ENCODE data around the gene PDE4D. TPM values are rescaled to one million over a fixed set of nuclear protein-coding genes. Genes with fewer than 3 reads are reported as not detected.
"Not testable (repeated sequence)": the region's sequence is repeated elsewhere in the genome, so short reads cannot be mapped to it uniquely, and the experiment has no call there.

The PDE4D gene
- total RNA-seq, 4 donors from 2014 or later, result 6.7 to 21.0 (median 15.0) TPM

- H3K4me3 ChIP-seq (ENCODE audit: low read depth, poor library complexity, severe bottlenecking), result no peak overlapping the region
- no peak for DNase-seq (ENCODE audit: low spot score in 2 of 2)
- WGBS, 2 donors, result 19 to 24% methylated on average over 6 of the region's 6 CpGs
Observed at GRCh38 chr5:59317023-59317773, 576.3 kb downstream of the PDE4D start.

GRCh38 chr5:59312223-59312622, 581.3 kb downstream of the PDE4D start:
- no peak overlapping the region for H3K4me3 ChIP-seq (ENCODE audit: low read depth, poor library complexity, severe bottlenecking)
- no peak for TF ChIP-seq CTCF (IDR thresholded peaks at IDR 0.05)
- no peak for TF ChIP-seq POLR2A (IDR thresholded peaks at IDR 0.05)
- intact Hi-C loops (cut with DNase I; ENCODE audit: low total_unique reads), result no loop called here
- 80 to 93% methylated on average over 3 of the region's 3 CpGs for WGBS, 2 donors
- DNase-seq (ENCODE audit: low spot score in 2 of 2), result no peak

More at GRCh38 chr5:59317023-59317773, 576.3 kb downstream of the PDE4D start:
- TF ChIP-seq CTCF (IDR thresholded peaks at IDR 0.05) (no peak), POLR2A (IDR thresholded peaks at IDR 0.05) (no peak)
- intact Hi-C loops (cut with DNase I; ENCODE audit: low total_unique reads), result no loop called here

GRCh38 chr5:59308685-59309084, 584.8 kb downstream of the PDE4D start:
- H3K4me3 ChIP-seq (ENCODE audit: low read depth, poor library complexity, severe bottlenecking); DNase-seq (ENCODE audit: low spot score in 2 of 2); intact Hi-C loops (cut with DNase I; ENCODE audit: low total_unique reads): not testable (repeated sequence)
- WGBS, 2 donors, result 66 to 78% methylated on average over 1 to 2 of the region's 2 CpGs

DNA sequence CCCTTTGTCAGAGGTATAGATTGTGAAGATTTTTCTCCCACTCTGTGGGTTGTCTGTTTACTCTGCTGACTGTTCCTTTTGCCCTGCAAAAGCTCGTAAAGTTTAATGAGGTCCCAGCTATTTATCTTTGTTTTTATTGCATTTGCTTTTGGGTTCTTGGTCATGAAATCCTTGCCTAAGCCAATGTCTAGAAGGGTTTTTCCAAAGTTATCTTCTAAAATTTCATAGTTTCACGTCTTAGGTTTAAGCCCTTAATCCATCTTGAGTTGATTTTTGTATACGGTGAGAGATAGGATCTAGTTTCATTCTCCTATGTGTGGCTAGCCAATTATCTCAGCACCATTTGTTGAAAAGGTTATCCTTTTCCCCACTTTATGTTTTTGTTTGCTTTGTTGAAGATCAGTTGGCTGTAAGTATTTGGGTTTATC, 590.2 kb downstream of the PDE4D start:
- intact Hi-C loops (cut with DNase I; ENCODE audit: low total_unique reads); DNase-seq (ENCODE audit: low spot score in 2 of 2); H3K4me3 ChIP-seq (ENCODE audit: low read depth, poor library complexity, severe bottlenecking): not testable (repeated sequence)
- WGBS, 2 donors, result 52 to 64% methylated on average over 3 of the region's 3 CpGs

DNA sequence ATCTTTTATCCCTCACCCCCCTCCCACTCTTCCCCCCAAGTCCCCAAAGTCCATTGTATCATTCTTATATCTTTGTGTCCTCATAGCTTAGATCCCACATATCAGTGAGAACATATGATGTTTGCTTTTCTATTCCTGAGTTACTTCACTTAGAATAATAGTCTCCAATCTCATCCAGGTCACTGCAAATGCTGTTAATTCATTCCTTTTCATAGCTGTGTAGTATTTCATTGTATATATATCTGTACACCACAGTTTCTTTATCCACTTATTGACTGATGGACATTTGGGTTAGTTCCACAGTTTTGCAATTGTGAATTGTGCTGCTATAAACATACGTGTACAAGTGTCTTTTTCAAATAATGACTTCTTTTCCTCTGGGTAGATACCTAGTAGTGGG, 591.0 kb downstream of the PDE4D start:
- intact Hi-C loops (cut with DNase I; ENCODE audit: low total_unique reads); H3K4me3 ChIP-seq (ENCODE audit: low read depth, poor library complexity, severe bottlenecking); DNase-seq (ENCODE audit: low spot score in 2 of 2): not testable (repeated sequence)
- 82 to 98% methylated on average over 1 of the region's 1 CpG for WGBS, 2 donors

DNA sequence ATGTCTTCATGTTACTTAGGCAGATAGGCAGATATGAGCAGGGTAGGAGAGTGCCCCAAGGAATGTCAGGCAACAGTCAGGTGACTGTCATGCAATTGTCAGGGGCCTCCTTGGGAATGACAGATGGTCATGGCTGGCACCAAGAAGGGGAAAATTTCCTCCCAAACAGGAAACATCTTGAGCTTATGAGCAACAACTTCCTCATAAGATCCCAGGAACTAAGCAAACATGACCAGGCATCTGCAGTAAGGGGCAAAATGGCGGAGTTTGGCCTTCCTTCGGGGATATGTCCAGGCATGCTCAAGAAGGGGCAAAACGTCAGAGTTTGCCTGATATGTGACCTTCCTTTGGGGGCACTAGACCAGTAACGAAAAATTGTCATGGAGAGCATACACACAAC, 591.8 kb downstream of the PDE4D start:
- intact Hi-C loops (cut with DNase I; ENCODE audit: low total_unique reads), result no loop called here

GRCh38 chr5:59300930-59301329, 592.6 kb downstream of the PDE4D start:
- 89 to 96% methylated on average over 1 of the region's 1 CpG for WGBS, 2 donors
- no peak for DNase-seq (ENCODE audit: low spot score in 2 of 2)
- no peak overlapping the region for H3K4me3 ChIP-seq (ENCODE audit: low read depth, poor library complexity, severe bottlenecking)
- no peak for TF ChIP-seq CTCF (IDR thresholded peaks at IDR 0.05)
- no peak for TF ChIP-seq POLR2A (IDR thresholded peaks at IDR 0.05)
- intact Hi-C loops (cut with DNase I; ENCODE audit: low total_unique reads), result no loop called here

More for the DNA sequence above, 591.8 kb downstream of the PDE4D start:
- no peak for DNase-seq (ENCODE audit: low spot score in 2 of 2)
- H3K4me3 ChIP-seq (ENCODE audit: low read depth, poor library complexity, severe bottlenecking), result no peak overlapping the region
- 82 to 88% methylated on average over 4 of the region's 4 CpGs for WGBS, 2 donors
- TF ChIP-seq CTCF (IDR thresholded peaks at IDR 0.05) (no peak), POLR2A (IDR thresholded peaks at IDR 0.05) (no peak)
